Activated CD4-positive, alpha-beta T cell treated with anti-CD3 and anti-CD28 coated beads for 1 hour (primary cell): ENCODE data around the gene SLC41A3.
"Not testable (repeated sequence)": the region's sequence is repeated elsewhere in the genome, so short reads cannot be mapped to it uniquely, and the experiment has no call there.

ENCODE experiments used
- DNase-seq: peaks from one replicate; pipeline ENCODE4 v3.0.0-alpha.2; 2020

The SLC41A3 gene

DNA sequence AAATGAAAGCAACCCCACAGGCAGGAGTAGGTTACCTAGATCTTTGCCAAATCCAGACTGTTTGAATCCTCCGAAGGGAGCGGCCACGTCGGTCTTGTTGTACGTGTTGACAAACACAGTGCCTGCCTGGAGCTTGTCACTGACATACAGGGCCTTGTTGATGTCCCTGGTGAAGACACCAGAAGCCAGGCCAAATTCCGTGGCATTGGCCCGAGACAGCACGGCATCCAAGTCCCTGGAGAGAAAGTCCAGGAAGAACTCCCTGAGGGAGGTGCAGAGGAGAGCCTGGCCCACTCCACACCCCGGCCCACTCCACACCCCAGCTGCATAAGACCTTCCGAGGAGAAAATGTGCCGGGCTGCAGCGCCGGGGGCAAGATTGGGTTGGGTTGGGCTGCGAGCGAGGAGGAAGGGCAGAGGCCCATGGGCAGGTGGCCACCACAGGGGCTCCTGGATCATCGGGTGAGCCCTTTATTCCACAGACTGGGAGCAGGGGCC, 21.8 kb upstream of the SLC41A3 start:
- no peak for DNase-seq

DNA sequence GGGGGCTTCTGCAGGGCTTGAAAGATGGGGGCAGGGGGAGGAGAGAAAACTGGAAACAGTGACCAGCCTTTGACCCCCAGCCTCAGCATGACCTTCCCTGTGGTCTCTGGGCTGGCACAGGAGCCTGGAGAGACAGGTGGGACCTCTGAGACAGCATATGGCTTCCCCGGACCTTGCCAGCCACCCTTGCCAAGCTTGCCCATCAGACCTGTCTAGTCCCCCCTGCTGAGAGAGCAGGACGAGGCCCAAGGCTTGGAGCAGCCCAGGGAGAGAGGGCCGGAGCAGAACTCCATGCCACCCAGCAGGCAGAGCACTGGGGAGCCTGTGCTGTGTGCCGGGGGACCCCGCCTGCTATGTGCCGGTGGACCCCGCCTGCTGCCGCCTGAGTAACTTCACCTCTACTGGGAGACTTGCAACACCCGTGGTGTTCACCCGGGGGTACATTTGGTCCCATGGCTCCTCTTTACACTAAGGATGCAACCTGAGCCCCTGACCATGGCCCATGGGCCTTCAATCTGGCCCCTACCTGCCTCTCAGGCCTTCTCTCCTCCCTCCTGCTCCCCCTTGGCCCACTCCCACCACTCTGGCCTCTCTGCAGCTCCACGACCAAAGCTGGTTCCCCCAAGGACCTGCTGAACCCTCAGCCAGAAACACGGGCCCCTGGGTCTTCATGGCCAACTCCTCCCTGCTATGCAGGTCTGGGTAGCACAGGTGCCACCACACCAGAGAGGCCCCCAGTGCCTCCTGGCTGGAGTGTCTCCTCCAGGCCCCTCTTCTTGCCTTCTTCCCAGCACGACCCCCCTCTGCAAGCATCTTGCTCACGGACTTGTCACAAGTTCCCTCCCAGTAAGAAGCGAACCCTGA, 21.1 kb upstream of the SLC41A3 start:
- DNase-seq: no peak

DNA sequence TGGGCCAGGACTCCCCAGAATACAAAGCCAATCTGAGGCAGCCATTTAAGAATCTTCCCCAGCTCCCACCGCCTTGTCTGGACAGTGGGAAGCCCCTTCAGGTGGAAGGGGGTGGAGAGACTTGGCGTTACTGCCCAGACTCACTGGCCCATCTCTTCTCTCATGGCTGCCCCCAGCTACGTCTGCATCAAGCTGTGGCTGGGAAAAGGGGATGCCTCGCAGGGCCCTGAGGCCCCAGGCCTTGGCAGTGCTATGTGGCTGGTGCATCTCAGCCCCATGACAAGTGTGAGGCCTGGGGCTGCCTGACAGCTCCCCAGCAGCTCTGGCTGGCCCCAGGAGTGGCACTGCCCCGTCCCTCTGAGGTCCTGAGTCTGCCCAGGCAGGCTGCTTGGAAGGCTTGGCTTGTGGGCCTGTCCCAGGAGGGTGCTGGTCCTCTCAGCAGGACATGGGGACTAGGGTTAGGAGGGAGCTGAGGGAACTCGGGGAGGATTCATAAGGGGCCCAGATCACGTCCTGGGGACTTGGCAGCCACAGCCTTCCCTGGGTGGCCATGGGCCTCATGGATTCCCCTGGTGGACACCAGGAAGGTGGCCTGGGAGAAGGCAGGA, 20.2 kb upstream of the SLC41A3 start:
- no peak for DNase-seq

DNA sequence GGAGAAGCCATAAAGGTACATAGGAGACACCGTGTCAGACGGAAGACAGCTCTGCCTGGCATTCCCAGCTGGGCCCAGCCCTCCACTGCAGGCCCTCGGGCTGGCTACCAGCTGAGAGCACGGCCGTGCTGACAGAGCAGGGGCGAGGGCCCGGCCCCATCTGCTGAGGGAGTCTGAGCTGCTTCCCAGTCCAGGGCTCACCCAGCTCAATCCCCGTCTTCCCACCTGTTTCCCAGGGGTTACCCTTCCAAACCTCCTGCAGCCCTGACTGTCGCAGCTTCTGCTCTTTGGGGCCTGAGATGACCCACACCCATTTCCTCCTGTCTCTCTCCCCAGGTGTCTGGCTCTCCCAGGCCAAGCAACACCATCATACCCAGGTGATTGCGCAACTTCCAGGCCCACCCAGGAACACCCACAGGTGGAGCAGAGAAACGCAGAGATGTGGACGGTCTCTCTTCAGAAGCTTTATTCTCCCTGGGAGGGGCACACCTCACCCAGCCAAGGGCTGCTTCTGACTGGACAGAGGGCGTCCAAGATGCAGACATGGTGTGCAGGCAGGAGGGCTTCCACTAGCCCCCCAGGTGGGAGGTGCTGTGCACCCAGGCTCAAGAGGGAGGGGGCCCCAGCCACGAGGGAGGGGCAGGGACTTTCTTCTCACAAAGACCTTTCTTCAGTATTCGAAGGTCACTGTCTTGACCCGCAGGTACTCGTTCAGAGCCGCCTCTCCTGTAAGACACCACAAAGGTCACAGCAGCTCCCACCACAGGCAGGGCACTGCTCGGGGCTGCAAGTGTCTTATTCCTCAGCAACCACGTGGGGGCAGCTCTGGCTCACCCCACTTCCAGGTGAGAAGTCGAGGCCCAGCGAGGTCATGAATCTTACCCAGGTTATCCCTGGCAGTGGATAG, 19.4 kb upstream of the SLC41A3 start:
- no peak for DNase-seq

DNA sequence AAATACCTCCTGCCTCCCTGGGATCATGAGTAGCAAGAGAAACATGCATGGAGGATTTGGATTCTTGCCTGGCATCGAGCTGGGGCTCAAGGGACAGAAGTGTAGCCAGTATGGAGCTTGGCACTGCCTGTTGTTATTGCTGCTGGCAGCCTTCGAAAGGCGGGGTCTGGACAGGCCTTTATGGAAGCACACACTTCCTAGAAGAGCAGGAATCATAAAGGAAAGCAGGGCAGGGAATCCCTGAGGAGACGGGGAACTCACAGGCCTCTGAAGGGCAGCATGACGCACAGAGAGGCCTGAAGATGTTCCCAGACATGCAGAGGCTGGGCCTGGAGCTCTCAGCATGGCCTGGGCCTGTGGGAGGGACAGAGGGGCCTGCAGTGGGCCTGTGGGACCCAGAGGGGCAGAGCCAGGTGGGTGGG, 18.6 kb upstream of the SLC41A3 start:
- no peak for DNase-seq

DNA sequence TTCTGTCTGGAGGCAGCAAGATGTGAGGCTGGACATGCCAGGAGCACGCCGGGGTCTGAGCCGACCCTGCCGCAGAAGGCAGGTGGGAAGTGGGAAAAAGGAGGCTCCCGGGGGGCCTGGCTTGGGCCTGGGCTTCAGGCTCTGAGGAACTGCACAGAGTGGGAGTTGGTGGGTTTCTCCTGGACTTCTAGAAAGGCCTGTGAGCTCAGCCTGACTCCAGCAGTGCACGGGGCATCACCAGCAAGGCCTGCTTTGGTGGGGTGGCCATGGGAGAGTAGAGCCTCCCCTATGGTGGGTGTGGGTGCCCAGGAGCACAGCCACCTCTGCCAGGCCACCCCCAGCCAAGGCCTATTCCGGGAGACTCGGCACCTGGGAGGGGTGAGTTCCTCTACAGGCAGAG, 18.1 kb upstream of the SLC41A3 start:
- DNase-seq: no peak

DNA sequence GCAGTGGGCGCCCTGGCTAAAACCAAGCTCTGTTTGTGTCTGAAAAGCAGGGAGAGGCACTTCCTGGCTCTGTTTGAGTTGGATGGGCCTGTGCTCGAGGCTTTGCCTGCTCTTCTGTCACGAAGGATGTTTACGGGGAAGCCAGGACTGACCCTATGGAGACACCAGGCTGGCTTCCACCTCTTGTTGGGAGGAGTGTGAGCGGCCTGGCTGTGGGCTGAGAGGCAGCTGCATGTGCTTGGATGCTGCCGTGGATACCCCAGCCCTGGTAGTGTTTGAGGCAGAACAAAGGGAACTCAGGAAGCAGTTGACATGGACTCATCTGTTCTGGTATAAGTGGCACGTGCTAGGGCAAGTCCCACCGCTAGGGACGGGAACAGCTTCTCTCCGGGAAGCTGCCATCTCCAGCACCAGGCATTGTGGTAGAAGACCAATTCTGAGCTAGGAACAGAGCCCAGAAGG, 17.6 kb upstream of the SLC41A3 start:
- no peak for DNase-seq

DNA sequence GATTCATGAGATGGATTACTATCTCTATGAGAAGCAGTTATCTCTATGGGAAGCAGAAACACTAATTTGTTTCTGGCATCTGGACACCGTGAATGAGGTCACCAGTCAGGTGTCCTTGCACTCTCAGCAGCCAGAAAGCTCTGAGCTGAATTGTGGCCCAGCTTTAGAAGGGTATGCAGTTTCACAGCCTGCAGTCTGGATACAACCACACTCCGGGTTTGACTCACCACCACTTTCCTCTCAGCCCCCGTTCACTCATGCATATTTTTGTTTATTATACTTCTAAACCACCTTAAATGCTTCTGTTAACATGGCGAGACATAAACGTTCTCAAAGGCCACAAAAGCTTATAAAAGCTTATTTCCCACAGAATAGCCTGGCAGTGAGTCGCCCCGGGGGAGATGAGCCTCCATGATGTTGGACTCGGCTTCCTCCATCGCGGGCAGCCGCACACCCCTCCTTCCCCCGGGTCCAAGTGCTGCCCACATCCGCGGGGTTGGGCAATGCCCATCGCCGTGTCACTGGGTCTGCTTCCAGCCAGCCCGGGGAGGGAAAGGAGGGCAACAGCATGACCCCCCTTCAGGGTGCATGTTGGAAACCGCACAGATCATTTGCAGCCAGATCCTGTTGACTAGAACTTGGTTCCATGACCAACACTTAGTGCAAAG, 16.8 kb upstream of the SLC41A3 start:
- no peak for DNase-seq

DNA sequence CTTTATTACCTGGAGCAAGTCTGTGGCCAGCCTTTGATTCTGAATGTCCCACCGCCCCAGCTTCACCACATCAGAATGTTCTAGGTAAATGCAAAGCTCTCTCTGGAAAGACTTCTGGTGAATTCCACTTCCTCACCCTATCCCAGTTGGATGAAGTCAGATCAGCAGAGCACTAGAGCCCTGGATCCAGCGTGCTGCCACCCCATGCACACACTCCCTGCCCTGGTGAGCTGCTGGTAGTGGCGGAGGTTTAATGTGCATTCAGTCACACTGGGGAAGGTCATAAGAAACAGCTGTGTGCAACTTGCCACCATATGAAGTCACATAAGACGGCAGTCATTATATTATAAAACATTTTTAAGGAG, 16.3 kb upstream of the SLC41A3 start:
- no peak for DNase-seq

DNA sequence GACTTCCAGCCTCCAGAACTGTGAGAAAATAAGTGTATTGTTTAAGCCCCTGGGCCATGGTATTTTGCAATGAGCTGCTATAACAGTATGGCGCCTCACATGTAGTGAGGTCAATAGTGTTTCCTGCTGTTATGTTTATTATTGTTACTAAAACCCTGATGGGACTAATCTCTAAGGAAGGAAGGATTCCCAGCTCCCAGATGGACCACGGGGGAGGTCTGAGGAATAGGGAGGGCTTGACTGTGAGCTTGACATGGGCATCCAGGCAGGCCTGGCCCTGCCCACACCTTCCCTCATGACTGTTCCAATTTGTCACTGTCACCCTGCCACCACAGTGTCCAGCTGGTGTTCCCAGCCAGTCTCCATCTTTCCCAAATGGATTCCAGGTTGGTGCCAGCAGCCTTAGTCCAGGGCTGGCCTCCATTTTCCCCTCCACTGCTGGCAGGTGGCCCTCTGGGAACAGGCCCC, 14.5 kb upstream of the SLC41A3 start:
- no peak for DNase-seq

DNA sequence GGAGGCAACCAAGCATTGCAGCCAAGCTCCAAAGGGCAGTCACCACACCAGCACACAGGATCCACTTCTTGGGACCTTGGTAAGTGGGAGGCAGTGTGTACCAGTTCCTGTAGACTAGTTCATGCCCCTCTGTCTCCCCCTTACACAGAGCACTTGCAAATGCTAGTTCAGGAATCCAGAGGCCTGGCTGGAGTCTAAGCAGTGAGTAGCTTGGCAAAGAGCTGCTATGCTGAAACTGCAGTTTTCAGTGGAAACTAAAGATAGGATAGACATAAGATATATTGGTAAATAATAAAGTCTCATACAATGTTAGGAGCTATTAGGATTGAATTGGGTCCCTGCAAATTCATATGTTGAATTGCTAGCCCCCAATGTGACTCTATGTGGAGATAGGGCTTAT, 13.9 kb upstream of the SLC41A3 start:
- no peak for DNase-seq

DNA sequence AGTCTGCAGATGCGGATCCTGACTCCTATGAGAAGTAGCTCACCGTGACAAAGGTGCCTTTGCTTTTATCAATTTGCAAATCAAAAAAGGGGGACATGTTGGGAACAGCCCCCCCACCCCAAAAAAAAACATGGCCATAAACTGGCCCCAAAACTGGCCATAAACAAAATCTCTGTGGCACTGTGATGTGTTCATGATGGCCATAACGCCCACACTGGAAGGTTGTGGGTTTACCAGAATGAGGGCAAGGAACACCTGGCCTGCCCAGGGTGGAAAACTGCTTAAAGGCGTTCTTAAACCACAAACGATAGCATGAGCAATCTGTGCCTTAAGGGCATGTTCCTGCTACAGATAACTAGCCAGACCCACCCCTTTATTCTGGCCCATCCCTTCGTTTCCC, 12.3 kb upstream of the SLC41A3 start:
- DNase-seq: not testable (repeated sequence)

DNA sequence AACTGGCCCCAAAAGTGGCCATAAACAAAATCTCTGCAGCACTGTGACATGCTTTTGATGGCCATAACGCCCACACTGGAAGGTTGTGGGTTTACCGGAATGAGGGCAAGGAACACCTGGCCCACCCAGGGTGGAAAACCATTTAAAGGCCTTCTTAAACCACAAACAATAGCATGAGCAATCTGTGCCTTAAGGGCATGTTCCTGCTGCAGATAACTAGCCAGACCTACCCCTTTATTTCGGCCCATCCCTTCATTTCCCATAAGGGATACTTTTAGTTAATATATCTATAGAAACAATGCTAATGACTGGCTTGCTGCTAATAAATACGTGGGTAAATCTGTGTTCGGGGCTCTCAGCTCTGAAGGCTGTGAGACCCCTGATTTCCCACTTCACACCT, 8.2 kb upstream of the SLC41A3 start:
- DNase-seq: not testable (repeated sequence)

DNA sequence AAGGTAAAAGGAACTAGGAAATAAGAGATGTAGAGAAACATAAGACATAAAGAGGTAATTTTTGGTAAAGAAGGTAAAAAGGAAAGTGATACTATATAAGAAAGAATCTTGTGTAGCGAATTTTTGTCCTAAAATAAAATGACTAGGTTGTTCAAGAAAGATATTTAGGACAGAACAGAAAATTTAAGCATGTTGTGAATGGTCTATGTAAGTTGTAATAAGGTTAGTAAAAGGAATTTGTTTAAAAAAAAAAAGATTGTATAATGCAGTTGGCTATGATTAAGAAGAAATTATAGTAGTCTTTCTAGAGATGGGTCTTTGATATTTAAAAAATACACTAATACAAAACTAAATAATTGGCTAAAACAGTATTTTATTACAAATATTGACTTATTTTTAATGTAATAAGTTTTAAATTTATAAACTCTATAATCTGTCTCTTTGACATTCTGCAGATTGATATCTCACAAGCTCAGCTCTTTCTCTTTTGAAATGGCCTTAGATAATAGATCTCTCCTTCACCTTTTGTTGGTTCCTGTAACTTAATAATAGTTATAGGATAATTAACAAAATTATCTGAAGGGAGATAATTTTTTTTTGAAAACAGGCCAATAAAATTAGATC, 3.7 kb upstream of the SLC41A3 start:
- DNase-seq: no peak

DNA sequence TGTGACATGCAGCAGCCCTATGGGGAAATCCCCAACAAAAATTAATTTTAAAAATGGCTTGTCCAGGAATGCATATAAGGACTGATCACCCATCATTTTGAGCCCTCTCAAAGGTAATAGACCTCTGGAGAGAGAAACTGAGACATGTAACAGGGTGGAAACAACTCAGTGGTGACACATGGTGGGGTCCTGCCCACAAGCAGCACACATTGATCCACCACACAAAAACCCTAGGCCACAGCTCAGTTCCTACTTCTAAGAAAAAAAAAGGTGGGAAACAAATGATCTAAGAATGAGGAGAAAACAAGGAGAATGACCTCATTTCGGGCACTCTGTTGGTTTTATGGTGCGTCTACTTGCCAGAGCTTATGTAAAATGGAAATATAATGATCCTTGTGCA, 1.9 kb upstream of the SLC41A3 start:
- no peak for DNase-seq

DNA sequence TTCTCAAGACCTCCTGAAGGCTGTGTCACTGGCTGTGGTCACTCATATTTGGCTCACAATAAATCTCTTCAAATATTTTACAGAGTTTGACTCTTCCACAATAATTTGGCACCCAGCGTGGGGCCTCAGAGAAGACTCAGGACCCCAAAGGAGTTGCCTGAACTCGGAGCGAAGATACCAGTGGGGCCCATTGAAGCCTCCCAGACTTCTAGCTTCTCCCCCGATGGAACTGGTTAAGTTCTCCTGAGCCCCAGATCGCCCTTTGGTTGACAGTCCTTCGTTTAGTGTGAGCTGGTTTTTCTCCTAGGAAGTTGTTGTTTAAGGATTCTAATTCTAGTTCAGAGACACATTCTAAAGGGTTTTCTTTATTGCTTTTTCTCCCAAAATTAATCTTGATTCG, 1.4 kb upstream of the SLC41A3 start:
- no peak for DNase-seq

DNA sequence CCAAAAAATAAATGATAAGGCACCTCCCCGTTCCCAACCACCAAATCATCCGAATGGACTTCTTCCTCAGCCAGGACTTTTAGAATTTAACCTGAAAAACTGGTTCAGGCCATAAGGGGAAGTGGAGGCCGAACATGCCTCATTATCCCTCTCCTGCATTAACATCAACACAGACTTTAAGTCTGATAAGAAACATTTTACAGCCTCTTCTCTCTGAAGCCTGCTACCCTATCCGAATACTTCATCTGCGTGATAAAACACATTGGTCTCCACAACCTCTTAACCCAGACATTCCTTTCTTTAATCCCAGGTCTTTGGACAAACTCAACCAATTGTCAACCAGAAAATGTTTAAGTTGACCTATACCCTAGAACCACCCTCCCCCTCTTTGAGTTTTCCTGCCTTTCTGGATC, 850 bp upstream of the SLC41A3 start:
- no peak for DNase-seq

DNA sequence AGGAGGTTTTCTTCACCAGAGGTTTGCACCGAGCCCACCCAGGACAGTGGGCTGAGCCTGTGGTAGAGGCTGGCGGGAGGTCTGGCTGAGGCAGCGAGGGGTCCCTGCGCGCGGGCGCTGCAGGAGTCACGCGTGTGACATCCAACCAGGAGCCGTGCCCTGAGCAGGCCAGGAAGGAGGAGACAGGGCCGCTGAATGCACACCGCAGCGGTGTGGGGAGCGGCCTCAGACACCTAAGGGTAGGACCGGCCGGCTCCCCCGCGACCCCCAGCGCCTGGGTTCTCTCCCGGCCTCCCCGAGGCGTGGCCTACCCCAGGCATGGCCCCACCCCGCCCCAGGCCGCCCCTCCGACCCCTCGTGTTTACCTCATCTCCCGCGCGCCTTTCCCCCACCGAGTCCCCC, 412 bp downstream of the SLC41A3 start:
- DNase-seq: no peak

DNA sequence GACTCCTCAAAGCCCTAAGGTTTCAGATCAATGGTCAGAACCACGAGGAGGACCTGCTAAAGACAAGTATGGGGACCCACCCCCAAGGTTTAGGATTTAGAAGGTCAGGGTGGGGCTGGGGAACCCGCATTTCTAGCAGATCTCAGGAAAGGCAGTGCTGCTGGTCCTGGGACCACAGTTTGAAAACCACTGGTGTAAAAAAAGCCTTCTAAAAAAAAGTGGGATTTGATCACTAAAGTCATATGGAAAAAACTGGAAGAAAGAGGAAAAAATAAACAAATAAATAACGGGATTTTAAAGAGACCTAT, 832 bp downstream of the SLC41A3 start:
- no peak for DNase-seq

DNA sequence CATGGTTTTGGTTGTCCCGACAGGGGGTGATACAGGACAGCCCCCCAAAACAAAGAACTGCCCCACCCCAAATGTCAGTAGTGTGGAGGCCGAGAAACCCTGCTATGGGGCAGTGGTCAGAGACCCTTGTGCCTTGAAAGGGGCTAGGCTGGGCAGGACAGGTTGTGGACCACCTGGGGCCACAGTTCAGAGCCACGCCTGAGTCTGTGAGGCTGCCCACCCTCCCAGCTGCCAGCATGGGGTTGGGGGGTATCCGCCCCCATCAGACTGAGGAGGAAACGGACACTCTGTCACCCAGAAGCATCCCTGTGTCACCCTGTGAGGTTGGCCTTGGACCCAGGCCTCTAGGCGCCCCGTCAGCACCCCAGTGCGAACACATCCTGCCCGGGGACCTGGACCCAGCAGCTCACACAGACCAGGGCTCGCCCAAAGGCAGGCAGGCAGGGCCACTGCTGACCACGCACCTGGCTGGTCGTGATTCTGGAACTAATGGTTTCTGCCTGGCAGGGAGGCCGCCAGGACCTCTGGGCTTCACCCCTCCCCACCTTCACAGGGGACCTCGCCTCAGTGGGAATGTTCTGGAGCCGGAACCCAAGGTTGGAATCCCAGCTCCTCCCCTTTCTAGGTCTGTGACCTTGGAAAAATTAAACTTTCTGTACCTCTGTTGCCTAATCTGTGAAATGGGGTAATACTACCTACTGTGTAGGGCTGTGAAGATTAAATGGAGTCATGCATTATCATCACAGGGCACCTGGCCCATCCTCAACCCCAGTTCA, 1.4 kb downstream of the SLC41A3 start:
- DNase-seq: no peak

DNA sequence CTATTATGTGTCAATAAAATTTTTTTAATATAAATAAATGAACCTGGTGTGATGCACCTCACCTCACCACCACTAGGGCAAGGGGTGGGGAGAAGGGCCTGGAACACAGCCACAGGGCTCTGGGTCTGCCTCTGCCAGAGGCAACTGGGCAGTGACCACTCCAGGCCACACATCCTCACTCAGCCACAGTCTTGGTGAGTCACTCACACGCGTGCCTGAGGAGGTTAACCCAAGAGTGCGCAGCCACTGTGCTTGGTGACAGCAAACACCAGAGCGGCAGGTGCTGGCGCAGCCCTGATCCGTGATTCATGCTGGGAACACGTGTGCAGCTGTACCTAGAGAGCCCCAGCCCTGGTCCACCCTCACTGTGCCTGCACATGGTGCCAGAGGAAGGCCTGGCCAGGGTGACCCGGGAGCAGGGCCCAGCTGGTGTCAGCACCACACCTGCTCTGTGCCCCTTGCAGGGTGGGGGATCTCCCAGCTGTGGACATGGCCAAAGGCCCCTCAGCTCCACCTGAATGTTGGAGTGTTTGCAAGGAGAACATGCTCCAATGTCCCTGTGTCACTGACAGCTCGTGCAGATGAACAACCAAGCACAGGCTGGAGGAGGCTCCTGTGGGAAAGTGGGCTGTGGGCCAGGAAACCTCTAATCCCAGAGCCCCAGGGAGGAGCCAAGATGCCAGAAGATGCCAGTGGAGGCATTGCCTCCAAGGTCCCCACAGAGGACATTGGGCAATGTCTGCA, 2.1 kb downstream of the SLC41A3 start:
- no peak for DNase-seq
